IPS-15b (cell line): Measurements from ENCODE around the gene UTP25.

ENCODE experiments used
- H3K27me3 ChIP-seq: one replicate; pipeline ENCODE4 v1.6.1; 2013; ENCODE audit warnings: low read length; ENCODE audit not compliant: control insufficient read depth, insufficient read depth
- H3K36me3 ChIP-seq: one replicate; pipeline ENCODE4 v1.6.1; 2013; ENCODE audit warnings: low read length; ENCODE audit not compliant: control insufficient read depth, insufficient read depth
- H3K4me1 ChIP-seq: one replicate; pipeline ENCODE4 v1.6.1; 2013; ENCODE audit warnings: mild to moderate bottlenecking, low read length; ENCODE audit not compliant: control insufficient read depth, insufficient read depth
- H3K4me3 ChIP-seq: one replicate; pipeline ENCODE4 v1.5.1; 2013; ENCODE audit warnings: low read depth, low read length
- H3K9ac ChIP-seq: one replicate; pipeline ENCODE4 v1.6.1; 2013; ENCODE audit warnings: low read depth, mild to moderate bottlenecking, low read length
- H3K9me3 ChIP-seq: one replicate; pipeline ENCODE4 v1.6.1; 2013; ENCODE audit warnings: mild to moderate bottlenecking, low read length; ENCODE audit not compliant: control insufficient read depth, insufficient read depth

The UTP25 gene

GRCh38 chr1:209809611-209810010 is 18.2 kb upstream of the UTP25 start:
- no peak overlapping the region for H3K9ac ChIP-seq
- H3K4me1 ChIP-seq: peaks cover 5% of the 10 kb centered on the region
- H3K36me3 ChIP-seq: no peaks in the 10 kb centered on the region
- H3K9me3 ChIP-seq: no peaks in the 10 kb centered on the region
- peaks cover 8% of the 10 kb centered on the region for H3K27me3 ChIP-seq
- no peak overlapping the region for H3K4me3 ChIP-seq

GRCh38 chr1:209810783-209811182 is 17.0 kb upstream of the UTP25 start:
- peaks cover 3% of the 10 kb centered on the region for H3K27me3 ChIP-seq
- no peaks in the 10 kb centered on the region for H3K36me3 ChIP-seq
- no peaks in the 10 kb centered on the region for H3K9me3 ChIP-seq
- H3K4me3 ChIP-seq: no peak overlapping the region
- peaks cover 5% of the 10 kb centered on the region for H3K4me1 ChIP-seq
- no peak overlapping the region for H3K9ac ChIP-seq

- H3K4me3 ChIP-seq: no peak overlapping the region
- no peaks in the 10 kb centered on the region for H3K36me3 ChIP-seq
Measured at GRCh38 chr1:209813902-209814301, 13.9 kb upstream of the UTP25 start.

GRCh38 chr1:209815490-209815889 is 12.3 kb upstream of the UTP25 start:
- H3K4me3 ChIP-seq: no peak overlapping the region
- no peaks in the 10 kb centered on the region for H3K36me3 ChIP-seq
- no peak overlapping the region for H3K9ac ChIP-seq
- no peaks in the 10 kb centered on the region for H3K9me3 ChIP-seq
- H3K4me1 ChIP-seq: no peaks in the 10 kb centered on the region
- H3K27me3 ChIP-seq: peaks cover 8% of the 10 kb centered on the region

More at GRCh38 chr1:209813902-209814301, 13.9 kb upstream of the UTP25 start:
- H3K4me1 ChIP-seq: no peaks in the 10 kb centered on the region
- no peak overlapping the region for H3K9ac ChIP-seq
- peaks cover 8% of the 10 kb centered on the region for H3K27me3 ChIP-seq
- H3K9me3 ChIP-seq: no peaks in the 10 kb centered on the region

- no peaks in the 10 kb centered on the region for H3K36me3 ChIP-seq
- no peak overlapping the region for H3K9ac ChIP-seq
- no peaks in the 10 kb centered on the region for H3K4me1 ChIP-seq
- H3K9me3 ChIP-seq: no peaks in the 10 kb centered on the region
- no peak overlapping the region for H3K4me3 ChIP-seq
- H3K27me3 ChIP-seq: peaks cover 8% of the 10 kb centered on the region
Measured at GRCh38 chr1:209815931-209816341, 11.8 kb upstream of the UTP25 start.

GRCh38 chr1:209816923-209817322 is 10.8 kb upstream of the UTP25 start:
- Histone ChIP-seq H3K4me3 (no peak overlapping the region), H3K9ac (no peak overlapping the region), H3K9me3 (no peaks in the 10 kb centered on the region), H3K36me3 (no peaks in the 10 kb centered on the region), H3K27me3 (peaks cover 8% of the 10 kb centered on the region), H3K4me1 (no peaks in the 10 kb centered on the region)

- no peaks in the 10 kb centered on the region for H3K4me1 ChIP-seq
- no peak overlapping the region for H3K9ac ChIP-seq
- H3K36me3 ChIP-seq: no peaks in the 10 kb centered on the region
- no peaks in the 10 kb centered on the region for H3K9me3 ChIP-seq
- no peak overlapping the region for H3K4me3 ChIP-seq
- H3K27me3 ChIP-seq: peaks cover 12% of the 10 kb centered on the region
Measured at GRCh38 chr1:209817691-209818090, 10.1 kb upstream of the UTP25 start.

- Histone ChIP-seq H3K9ac (no peak overlapping the region), H3K36me3 (no peaks in the 10 kb centered on the region), H3K9me3 (no peaks in the 10 kb centered on the region), H3K4me1 (no peaks in the 10 kb centered on the region), H3K4me3 (no peak overlapping the region), H3K27me3 (peaks cover 14% of the 10 kb centered on the region)
Measured at GRCh38 chr1:209819058-209819457, 8.7 kb upstream of the UTP25 start.

GRCh38 chr1:209820986-209821385 is 6.8 kb upstream of the UTP25 start:
- no peak overlapping the region for H3K9ac ChIP-seq
- H3K27me3 ChIP-seq: peaks cover 14% of the 10 kb centered on the region
- H3K9me3 ChIP-seq: no peaks in the 10 kb centered on the region
- H3K4me1 ChIP-seq: no peaks in the 10 kb centered on the region
- no peaks in the 10 kb centered on the region for H3K36me3 ChIP-seq
- H3K4me3 ChIP-seq: no peak overlapping the region

- Histone ChIP-seq H3K4me1 (no peaks in the 10 kb centered on the region), H3K36me3 (no peaks in the 10 kb centered on the region), H3K27me3 (peaks cover 14% of the 10 kb centered on the region), H3K4me3 (no peak overlapping the region), H3K9me3 (no peaks in the 10 kb centered on the region), H3K9ac (no peak overlapping the region)
Measured at GRCh38 chr1:209822706-209823105, 5.1 kb upstream of the UTP25 start.

- Histone ChIP-seq H3K9ac (no peak overlapping the region), H3K36me3 (no peaks in the 10 kb centered on the region), H3K9me3 (no peaks in the 10 kb centered on the region), H3K4me3 (no peak overlapping the region), H3K4me1 (no peaks in the 10 kb centered on the region), H3K27me3 (peaks cover 14% of the 10 kb centered on the region)
Measured at GRCh38 chr1:209823143-209824041, 4.4 kb upstream of the UTP25 start.
